Right renal pelvis (tissue), 4 donors: ENCODE data around the gene SRSF8. TPM values are rescaled to one million over a fixed set of nuclear protein-coding genes. Genes with fewer than 3 reads are reported as not detected.
"Not testable (repeated sequence)": the region's sequence is repeated elsewhere in the genome, so short reads cannot be mapped to it uniquely, and the experiment has no call there.

Source experiments
- DNase-seq, 4 donors: peaks; one replicate each; pipeline ENCODE4 v3.0.0-alpha.2; 2013; ENCODE audit warnings: low read depth in 4 of 4, low spot score in 3 of 4, missing footprints in 1 of 4
- polyA plus RNA-seq, 4 donors: library from polyadenylated mRNA; unstranded; fragments of 120-200 nt; gene quantifications; one replicate each; pipeline ENCODE4 v1.2.1, GENCODE V29; 2013; ENCODE audit not compliant: insufficient read length in 4 of 4

The SRSF8 gene
- polyA plus RNA-seq, 4 donors, result 68.6 to 83.0 (median 77.9) TPM

DNA sequence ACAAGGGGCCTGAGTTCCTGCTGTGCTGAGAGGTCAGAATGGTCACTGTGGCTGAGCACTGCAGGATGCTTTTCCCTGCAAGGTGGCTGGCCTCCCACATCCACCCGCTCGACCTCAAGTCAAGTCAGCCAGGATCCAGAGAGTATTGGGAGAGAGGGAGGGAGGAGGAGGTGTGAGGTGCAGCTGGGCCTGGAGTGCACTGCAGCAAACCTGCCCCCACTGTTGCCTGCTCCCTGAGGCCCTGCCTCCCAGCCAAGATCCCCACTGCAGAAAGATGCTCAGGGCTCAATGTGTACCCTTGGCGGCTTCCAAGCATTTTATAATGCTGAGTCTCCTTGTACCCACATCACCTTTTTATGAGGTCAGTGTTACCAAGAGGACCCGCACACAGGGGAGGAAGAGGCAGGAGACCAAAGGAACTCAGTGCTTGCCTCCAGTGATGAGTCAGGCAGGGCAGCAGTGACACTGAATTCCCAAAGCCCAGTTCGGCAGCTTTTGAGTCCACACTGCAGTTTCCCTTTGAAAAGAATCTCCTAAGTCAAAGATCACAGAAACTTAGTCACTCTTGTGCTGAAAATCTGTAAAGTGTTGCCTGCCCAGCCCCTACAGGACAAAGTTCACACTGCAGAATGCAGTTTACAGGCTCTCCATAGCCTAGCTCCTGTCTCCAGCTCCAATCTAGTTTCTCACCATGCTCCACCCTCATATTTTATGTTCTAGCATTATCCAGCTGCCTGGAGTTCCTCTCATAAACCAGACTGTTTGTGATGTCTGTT is 26.0 kb downstream of the SRSF8 start:
- DNase-seq, result no peak

- DNase-seq, result no peak
Observed at GRCh38 chr11:95093548-95093947, 26.8 kb downstream of the SRSF8 start.

DNA sequence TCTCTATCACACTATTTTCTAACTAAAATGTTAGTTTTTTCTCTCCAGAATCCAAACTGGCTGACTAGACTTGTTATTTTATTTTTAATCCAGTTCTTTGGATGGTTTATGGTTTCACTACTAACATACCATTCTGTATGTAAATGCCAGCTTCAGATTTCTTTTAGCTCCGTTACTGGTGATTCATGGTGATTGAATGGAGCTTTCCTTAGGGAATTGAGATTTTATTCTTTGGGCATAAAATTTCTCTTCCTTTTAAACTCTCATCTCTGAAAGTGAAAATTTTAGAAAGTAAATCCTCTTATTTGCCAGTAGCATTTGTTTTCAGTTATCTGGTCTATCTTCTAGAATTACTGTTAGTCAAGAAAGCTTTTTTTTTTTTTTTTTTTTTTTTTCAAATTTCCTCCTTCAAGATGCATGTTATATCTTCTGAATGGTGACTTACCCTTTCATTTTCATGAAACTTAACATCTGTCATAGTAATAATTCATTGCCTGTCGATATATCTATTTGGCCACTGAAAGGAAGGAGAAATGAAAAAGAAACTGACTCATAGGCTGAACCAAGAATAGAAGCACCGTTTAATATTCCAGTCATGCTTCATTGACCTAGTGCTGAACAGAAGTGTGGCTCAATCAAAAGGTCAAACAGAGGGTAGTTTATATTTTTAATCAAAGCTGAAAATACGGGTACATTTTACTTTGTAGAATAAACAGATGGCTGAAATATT is 29.3 kb downstream of the SRSF8 start:
- DNase-seq, result no peak

- DNase-seq, result no peak
Observed at GRCh38 chr11:95097209-95097608, 30.5 kb downstream of the SRSF8 start.

- no peak for DNase-seq
Observed at GRCh38 chr11:95098826-95099225, 32.1 kb downstream of the SRSF8 start.

DNA sequence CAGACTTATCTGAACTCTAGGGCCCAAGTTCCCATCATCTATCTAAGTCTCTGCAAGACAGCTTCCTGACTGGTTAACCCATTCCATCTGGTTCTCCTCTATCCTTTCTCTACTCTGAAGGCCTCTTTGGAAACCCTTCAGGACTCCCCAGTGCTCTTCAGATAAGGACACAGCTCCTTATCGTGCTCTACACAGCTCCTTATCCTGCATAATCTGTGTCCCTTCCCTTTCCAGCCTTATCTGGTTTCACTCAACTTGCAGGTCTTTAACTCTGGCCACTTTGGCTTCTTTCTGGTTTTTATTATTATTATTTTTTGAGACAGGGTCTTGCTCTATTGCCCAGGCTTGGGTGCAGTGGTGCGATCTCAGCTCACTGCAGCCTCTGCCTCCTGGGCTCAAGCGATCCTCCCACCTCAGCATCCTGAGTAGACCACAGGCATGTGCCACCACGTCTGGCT is 33.5 kb downstream of the SRSF8 start:
- no peak for DNase-seq

GRCh38 chr11:95100856-95101507 is 34.3 kb downstream of the SRSF8 start:
- no peak for DNase-seq

GRCh38 chr11:95101935-95102334 is 35.2 kb downstream of the SRSF8 start:
- no peak for DNase-seq

GRCh38 chr11:95102733-95103132 is 36.0 kb downstream of the SRSF8 start:
- no peak for DNase-seq

GRCh38 chr11:95103701-95104100 is 37.0 kb downstream of the SRSF8 start:
- no peak for DNase-seq

DNA sequence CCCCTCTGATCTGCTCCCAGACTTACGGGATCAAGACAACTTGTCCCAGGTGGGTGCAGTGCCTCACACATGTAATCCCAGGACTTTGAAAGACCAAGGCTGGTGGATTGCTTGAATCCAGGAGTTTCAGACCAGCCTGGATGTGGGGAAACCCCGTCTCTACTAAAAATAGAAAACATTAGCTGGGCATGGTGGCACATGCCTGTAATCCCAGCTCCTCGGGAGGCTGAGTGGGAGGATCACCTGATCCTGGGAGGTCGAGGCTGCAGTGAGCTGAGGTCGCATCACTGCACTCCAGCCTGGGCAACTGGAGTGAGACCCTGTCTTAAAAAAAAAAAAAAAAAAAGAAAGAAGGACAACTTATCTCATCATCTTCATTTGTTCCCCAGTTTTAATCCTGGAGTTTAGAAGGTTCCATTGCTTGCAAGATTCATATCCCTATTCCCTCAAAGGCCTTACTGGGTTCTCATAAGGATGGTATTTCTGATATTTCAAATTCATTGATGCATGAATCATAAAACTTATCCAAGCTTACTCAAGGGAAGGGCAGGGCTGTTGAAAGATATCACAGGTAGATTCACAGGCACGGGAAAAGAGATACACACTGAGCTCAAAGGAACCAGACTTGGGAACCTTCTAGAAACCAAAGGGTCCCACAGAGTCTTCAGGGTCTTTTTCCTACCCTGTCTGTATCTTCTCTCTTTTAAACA is 37.6 kb downstream of the SRSF8 start:
- no peak for DNase-seq

DNA sequence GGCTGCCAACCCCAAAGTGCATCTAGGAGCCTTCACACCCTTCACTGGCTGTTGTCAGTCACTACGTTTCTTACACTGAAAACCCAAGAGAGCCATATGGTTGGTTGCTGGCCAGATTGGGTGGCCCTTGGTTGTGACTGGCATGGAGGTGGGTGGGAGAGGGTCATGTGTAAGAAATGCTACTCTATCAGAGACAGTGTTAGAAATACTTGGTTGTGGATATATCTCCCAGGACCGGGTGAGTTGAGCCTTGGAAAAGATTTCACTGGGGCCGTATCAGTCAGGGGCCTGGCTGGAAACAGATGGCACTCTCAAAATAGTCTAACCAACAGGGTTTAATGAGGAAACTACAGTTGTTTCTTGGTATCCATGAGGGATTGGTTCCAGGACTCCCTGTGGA is 38.1 kb downstream of the SRSF8 start:
- no peak for DNase-seq

DNA sequence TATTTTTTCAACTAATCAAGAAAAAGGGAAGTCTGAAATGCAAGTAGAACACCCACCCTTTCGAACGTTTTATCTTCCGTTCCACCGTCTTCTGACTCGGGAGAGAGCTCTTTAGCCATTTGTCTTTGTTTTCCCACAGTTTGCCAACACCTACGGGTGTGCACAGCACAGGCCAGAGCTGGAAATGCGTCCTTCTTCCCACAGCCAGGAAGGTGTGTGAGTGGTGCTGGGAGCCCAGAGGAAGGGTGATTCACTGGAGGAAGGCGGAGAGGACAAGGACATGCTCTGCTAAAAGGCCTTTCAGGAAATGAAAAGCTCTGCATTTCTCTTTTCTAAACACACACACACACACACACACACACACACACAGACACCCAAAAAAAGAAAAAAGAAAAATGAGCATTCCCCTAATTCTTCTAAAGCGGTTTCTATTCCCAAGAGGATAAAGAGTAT is 41.5 kb downstream of the SRSF8 start:
- no peak for DNase-seq

- DNase-seq, result no peak
Observed at GRCh38 chr11:95108671-95109551, 42.2 kb downstream of the SRSF8 start.

DNA sequence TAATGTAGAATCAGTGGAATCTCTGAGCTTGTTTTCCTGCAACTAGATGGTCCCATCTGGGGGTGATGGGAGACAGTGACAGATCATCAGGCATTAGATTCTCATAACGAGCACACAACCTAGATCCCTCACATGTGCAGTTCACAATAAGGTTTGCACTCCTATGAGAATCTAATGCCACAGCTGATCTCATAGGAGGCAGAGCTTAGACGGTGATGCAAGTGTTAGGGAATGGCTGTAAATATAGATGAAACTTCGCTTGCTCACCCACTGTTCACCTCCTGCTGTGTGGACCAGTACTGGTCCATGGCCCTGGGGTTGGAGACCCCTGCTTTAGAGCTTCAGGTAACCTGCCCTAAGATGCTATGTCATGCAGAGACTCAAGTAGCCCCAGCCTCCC is 44.8 kb downstream of the SRSF8 start:
- DNase-seq, result not testable (repeated sequence)

DNA sequence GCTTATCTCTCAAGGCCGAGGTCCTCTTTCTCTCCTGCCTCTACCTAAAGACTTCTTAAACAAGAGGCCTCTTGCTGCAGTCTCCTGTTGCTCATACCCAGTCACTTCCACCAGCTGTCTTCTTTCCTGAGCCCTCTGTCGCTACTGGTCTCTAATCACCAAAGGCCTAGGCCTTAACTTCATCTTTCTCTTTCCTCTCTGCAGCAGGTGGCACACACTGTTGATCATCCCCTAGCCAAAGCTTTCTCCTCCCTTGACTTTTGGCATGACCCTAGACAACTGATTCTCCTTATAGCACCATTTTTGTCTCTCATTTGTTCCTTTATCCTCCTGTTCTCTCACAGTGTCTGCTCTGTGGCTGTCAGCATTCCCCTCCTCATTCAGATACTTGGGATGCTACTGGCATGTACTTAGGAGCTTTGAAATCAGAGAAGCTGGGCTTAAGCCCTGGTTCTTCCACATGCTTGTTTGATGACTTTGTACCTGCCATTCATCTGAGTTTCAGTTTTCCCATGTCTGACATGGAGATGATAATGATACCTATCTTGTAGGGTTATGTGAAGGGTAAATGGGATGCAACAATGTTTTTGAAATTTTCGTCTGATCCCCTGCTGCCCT is 45.3 kb downstream of the SRSF8 start:
- no peak for DNase-seq

- DNase-seq, result no peak
Observed at GRCh38 chr11:95115597-95115996, 48.9 kb downstream of the SRSF8 start.

- no peak for DNase-seq
Observed at GRCh38 chr11:95119361-95120060, 52.8 kb downstream of the SRSF8 start.
